ENCODE measurements around the gene GPR83.
"Not testable (repeated sequence)": the region's sequence is repeated elsewhere in the genome, so short reads cannot be mapped to it uniquely, and the experiment has no call there.

GPR83 gene

DNA sequence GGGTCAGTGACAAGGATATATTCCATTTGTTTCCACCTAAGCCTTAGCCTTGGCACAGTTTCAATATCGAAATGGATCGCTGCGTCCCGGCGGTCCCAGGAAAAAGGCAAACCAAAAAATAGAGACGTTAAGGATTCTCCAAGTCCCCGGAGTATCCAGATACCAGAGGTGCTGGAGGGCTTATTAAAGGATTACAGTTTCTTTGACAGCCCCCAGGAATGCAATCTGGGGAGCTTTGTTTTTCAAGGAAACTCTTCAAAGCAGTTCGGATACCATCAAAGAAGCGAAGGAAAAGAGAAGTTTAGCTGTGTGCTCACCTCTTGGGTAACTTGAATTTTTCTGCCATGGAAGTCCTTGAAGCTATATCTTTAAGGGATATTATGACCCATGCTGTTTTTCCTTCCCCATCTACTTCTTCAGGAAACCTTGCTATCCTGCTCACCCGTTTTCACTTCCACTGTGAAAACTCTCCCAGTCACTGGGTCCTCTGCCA is 600 bp upstream of the GPR83 start:
- Mint-ChIP-seq H3K36me3 (ENCODE audit: low read depth) (no peaks in the 10 kb centered on the region), H3K9me3 (no peaks in the 10 kb centered on the region), H3K27ac (no peak overlapping the region), H3K27me3 (ENCODE audit: low read depth) (peaks cover 42% of the 10 kb centered on the region), H3K4me1 (ENCODE audit: low read depth) (peaks cover 5% of the 10 kb centered on the region), H3K4me3 (no peak overlapping the region)

DNA sequence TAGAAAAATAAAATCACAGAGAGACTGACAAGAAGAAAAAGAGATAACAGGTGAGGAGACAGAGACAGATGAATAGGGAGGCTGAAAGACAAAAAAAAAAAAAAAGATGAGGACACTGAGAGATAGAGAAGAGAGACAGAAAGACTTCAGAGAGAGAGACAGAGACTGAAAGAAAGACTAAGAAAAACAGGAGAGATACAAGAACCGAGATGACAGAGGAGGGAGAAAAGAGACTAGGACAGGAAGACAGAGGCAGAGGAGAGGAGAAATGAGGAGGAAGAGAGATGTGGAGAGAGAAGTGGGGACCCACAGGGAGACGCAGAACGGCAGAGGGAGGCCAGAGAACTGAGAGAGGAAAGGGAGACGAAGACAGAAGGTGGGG is 771 bp downstream of the GPR83 start:
- Mint-ChIP-seq H3K4me1 (ENCODE audit: low read depth) (peaks cover 5% of the 10 kb centered on the region), H3K27ac (no peak overlapping the region), H3K36me3 (ENCODE audit: low read depth) (no peaks in the 10 kb centered on the region), H3K27me3 (ENCODE audit: low read depth) (peaks cover 42% of the 10 kb centered on the region), H3K9me3 (no peaks in the 10 kb centered on the region), H3K4me3 (peak overlapping the region; percentile 20)

DNA sequence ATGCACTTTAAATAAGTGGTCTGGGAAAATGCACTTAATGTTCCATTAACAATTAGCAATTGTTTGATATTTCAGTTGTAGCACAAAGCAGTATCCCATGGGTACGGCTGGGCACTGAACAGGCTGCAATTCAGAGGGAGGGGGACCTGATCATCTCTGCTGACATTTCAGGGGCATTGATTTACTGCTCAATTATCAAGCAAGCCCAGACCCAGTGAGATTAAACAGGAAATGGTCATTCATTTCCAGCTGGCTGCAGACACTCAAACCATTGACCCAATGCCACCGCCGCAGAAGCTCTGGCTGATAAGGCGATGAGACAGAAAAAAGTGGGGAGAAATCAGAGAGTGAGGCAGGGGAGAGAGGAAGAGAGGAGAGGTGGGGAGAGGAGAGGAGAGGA is 1.2 kb downstream of the GPR83 start:
- H3K27ac Mint-ChIP-seq = no peak overlapping the region
- H3K36me3 Mint-ChIP-seq (ENCODE audit: low read depth) = no peaks in the 10 kb centered on the region
- H3K4me3 Mint-ChIP-seq = no peak overlapping the region
- peaks cover 5% of the 10 kb centered on the region for H3K4me1 Mint-ChIP-seq (ENCODE audit: low read depth)
- H3K27me3 Mint-ChIP-seq (ENCODE audit: low read depth) = peaks cover 42% of the 10 kb centered on the region
- H3K9me3 Mint-ChIP-seq = no peaks in the 10 kb centered on the region

DNA sequence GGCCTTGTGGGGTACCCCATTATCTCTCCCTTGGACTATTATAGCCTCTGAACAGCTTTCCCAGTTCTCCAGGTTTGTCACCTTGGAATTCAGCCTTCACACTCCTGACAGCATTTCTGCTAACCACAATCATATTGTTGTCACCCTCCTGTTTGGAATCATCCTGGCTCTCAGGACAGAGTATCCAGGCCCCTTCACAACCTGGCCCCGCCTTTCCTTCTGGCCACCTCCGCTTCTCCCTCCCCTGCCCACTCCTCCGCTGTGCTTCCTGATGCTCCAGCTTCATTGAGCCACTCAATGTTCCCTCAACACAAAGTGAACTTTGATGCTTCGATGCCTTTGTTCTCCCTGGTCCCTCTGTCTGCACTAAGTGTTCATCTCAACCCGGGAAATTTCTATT is 3.1 kb downstream of the GPR83 start:
- Mint-ChIP-seq H3K4me3 (no peak overlapping the region), H3K9me3 (no peaks in the 10 kb centered on the region), H3K27ac (no peak overlapping the region), H3K4me1 (ENCODE audit: low read depth) (peaks cover 5% of the 10 kb centered on the region), H3K27me3 (ENCODE audit: low read depth) (peaks cover 40% of the 10 kb centered on the region), H3K36me3 (ENCODE audit: low read depth) (no peaks in the 10 kb centered on the region)

DNA sequence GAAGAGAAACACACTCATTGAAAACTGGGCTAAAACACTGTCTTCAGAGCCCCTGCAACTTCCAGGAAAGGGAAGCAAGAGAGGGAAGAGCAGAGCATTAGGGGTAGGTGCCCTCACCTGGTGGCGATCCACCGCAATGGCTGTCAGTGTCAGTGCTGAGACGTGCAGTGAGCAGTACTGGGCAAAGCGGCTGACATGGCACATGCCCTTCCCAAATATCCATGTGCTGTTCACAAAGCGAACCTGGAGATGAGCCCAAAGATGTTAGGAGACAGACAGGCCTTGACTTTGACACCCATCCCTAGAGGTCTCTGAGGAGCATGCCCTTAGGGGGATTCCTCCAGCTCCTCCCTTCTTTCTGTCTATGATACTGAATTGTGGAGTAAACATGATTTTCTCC is 4.9 kb downstream of the GPR83 start:
- H3K27ac Mint-ChIP-seq = no peak overlapping the region

DNA sequence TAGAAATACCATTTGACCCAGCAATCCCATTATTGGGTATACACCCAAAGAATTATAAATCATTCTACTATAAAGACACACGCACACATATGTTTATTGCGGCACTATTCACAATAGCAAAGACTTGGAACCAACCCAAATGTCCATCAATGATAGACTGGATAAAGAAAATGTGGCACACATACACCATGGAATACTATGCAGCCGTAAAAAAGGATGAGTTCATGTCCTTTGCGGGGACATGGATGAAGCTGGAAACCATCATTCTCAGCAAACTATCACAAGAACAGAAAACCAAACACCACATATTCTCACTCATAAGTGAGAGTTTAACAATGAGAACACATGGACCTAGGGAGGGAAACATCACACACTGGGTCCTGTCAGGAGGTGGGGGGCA is 9.3 kb downstream of the GPR83 start:
- not testable (repeated sequence) for H3K27me3 Mint-ChIP-seq (ENCODE audit: low read depth); H3K9me3 Mint-ChIP-seq; H3K4me3 Mint-ChIP-seq; H3K4me1 Mint-ChIP-seq (ENCODE audit: low read depth); H3K27ac Mint-ChIP-seq; H3K36me3 Mint-ChIP-seq (ENCODE audit: low read depth)

More for the DNA sequence above, 4.9 kb downstream of the GPR83 start:
- H3K4me1 Mint-ChIP-seq (ENCODE audit: low read depth) = peaks cover 5% of the 10 kb centered on the region
- H3K27me3 Mint-ChIP-seq (ENCODE audit: low read depth) = peaks cover 28% of the 10 kb centered on the region
- H3K36me3 Mint-ChIP-seq (ENCODE audit: low read depth) = no peaks in the 10 kb centered on the region
- H3K9me3 Mint-ChIP-seq = no peaks in the 10 kb centered on the region
- no peak overlapping the region for H3K4me3 Mint-ChIP-seq

DNA sequence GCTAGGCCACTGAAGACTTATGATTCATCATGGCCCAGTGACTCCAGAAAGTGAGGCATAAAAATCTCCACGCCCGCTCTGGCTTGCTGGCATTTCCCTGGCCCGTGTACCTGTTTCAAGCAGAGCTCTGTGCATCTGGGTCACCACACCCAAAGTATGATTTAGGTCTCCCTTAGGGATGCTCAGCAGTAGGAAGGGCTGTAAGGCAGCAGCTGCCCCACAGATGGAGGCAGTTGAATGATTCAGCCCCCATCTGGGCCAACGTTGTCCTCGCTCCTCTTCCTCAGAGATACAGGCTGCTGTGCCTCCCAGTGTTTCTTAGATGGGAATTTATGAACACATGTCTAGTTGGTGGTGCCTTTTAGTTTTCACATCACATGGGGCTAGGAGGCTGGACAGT is 21.6 kb downstream of the GPR83 start:
- no peak overlapping the region for H3K4me3 Mint-ChIP-seq
- H3K4me1 Mint-ChIP-seq (ENCODE audit: low read depth) = no peaks in the 10 kb centered on the region

DNA sequence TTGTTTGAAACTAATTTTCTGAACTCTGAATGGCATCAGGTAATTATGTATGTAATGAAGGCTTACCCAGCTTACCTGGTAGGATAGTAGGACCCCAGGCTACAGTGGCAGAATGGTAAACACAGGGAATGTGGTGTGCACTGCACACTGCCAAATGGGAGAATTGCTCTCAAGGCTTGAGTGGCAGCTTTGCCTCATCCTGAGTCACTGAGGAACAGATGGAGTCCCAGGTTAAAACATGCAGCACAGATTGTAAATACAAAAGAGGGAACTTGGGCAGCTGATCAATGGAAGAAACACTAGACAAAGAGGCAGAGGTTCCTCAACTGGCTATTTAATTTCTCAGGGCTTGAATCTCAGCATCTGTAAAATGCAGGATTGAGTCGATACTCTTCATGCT is 24.4 kb downstream of the GPR83 start:
- H3K4me1 Mint-ChIP-seq (ENCODE audit: low read depth) = no peaks in the 10 kb centered on the region
- no peaks in the 10 kb centered on the region for H3K9me3 Mint-ChIP-seq
- no peak overlapping the region for H3K27ac Mint-ChIP-seq
- H3K27me3 Mint-ChIP-seq (ENCODE audit: low read depth) = no peaks in the 10 kb centered on the region
- no peak overlapping the region for H3K4me3 Mint-ChIP-seq
- H3K36me3 Mint-ChIP-seq (ENCODE audit: low read depth) = no peaks in the 10 kb centered on the region

More for the DNA sequence above, 21.6 kb downstream of the GPR83 start:
- Mint-ChIP-seq H3K36me3 (ENCODE audit: low read depth) (no peaks in the 10 kb centered on the region), H3K27me3 (ENCODE audit: low read depth) (no peaks in the 10 kb centered on the region), H3K27ac (no peak overlapping the region), H3K9me3 (no peaks in the 10 kb centered on the region)

DNA sequence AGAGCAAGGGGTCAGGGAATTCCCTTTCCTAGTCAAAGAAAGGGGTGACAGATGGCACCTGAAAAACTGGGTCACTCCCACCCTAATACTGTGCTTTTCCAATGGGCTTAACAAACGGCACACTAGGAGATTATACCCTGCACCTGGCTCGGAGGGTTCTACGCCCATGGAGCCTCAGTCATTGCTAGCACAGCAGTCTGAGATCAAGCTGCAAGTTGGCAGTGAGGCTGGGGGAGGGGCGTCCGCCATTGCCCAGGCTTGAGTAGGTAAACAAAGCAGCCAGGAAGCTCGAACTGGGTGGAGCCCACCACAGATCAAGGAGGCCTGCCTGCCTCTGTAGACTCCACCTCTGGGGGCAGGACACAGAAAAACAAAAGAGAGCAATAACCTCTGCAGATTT is 30.6 kb downstream of the GPR83 start:
- H3K4me3 Mint-ChIP-seq; H3K4me1 Mint-ChIP-seq (ENCODE audit: low read depth); H3K9me3 Mint-ChIP-seq; H3K27me3 Mint-ChIP-seq (ENCODE audit: low read depth); H3K27ac Mint-ChIP-seq; H3K36me3 Mint-ChIP-seq (ENCODE audit: low read depth): not testable (repeated sequence)

DNA sequence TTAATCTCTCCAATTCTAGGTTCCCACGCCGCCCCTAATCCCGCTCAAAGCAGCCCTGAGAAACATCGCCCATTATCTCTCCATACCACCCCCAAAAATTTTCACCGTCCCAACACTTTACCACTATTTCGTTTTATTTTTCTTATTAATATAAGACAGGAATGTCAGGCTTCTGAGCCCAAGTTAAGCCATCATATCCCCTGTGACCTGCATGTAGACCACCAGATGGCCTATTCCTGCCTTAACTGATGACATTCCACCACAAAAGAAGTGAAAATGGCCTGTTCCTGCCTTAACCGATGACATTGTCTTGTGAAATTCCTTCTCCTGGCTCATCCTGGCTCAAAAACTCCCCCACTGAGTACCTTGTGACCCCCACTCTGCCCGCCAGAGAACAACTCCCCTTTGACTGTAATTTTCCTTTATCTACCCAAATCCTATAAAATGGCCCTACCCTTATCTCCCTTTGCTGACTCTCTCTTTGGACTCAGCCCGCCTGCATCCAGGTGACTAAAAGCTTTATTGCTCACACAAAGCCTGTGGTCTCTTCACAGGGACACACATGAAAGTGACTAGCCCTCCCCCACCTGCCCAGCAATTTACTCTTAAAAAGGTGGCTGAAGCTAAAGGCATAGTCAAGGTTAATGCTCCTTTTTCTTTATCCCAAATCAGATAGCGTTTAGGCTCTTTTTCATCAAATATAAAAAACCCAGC is 50.2 kb downstream of the GPR83 start:
- not testable (repeated sequence) for H3K9me3 Mint-ChIP-seq; H3K36me3 Mint-ChIP-seq (ENCODE audit: low read depth); H3K27me3 Mint-ChIP-seq (ENCODE audit: low read depth); H3K27ac Mint-ChIP-seq; H3K4me1 Mint-ChIP-seq (ENCODE audit: low read depth); H3K4me3 Mint-ChIP-seq

DNA sequence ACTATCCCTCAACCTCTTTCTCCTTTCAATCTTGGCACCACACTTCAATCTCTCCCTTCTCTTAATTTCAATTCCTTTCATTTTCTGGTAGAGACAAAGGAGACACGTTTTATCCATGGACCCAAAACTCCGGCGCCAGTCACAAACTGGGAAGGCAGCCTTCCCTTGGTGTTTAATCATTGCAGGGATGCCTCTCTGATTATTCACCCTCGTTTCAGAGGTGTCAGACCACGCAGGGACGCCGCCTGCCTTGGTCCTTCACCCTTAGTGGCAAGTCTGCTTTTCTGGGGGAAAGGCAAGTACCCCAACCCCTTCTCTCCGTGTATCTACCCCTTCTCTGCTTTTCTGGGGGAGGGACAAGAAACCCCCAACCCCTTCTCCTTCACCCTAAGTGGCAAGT is 54.9 kb downstream of the GPR83 start:
- not testable (repeated sequence) for H3K4me3 Mint-ChIP-seq; H3K27ac Mint-ChIP-seq; H3K9me3 Mint-ChIP-seq; H3K36me3 Mint-ChIP-seq (ENCODE audit: low read depth); H3K4me1 Mint-ChIP-seq (ENCODE audit: low read depth); H3K27me3 Mint-ChIP-seq (ENCODE audit: low read depth)

DNA sequence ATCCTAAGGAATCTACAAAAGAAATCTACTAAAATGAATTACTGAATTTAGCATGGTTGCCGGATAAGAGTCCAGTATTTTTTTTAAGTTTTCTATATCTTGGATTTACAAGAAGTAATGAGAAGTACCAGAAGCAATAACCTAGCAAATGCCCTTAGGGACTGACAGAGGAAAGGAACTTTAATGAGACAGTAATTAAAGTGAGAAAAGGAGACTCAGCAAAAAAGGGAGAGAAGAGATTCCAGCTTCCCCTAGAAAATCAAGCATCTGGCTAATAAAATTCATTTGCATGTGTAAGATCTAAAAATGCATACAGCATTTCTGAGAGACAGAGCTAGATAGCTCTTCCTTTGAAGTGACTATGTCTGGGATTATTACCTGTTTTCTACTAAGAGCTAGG is 57.7 kb downstream of the GPR83 start:
- H3K36me3 Mint-ChIP-seq (ENCODE audit: low read depth) = no peaks in the 10 kb centered on the region
- no peaks in the 10 kb centered on the region for H3K9me3 Mint-ChIP-seq
- H3K4me3 Mint-ChIP-seq = no peak overlapping the region
- no peak overlapping the region for H3K27ac Mint-ChIP-seq
- H3K4me1 Mint-ChIP-seq (ENCODE audit: low read depth) = no peaks in the 10 kb centered on the region
- peaks cover 5% of the 10 kb centered on the region for H3K27me3 Mint-ChIP-seq (ENCODE audit: low read depth)

DNA sequence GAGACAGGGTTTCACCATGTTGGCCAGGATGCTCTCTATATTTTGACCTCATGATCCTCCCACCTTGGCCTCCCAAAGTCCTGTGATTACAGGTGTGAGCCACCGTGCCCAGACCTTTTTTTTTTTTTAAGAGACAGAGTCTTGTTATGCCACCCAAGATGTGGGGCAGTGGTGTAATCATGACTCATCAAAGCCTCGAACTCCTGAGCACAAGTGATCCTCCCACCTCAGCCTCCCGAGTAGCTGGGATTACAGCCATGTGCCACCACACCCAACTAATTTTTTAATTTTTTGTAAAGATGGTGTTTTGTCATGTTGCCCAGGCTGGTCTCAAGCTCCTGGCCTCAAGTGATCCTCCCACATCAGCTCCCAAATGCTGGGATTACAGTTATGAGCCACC is 59.0 kb downstream of the GPR83 start:
- H3K27ac Mint-ChIP-seq = no peak overlapping the region
- peaks cover 5% of the 10 kb centered on the region for H3K27me3 Mint-ChIP-seq (ENCODE audit: low read depth)
- no peaks in the 10 kb centered on the region for H3K9me3 Mint-ChIP-seq
- no peak overlapping the region for H3K4me3 Mint-ChIP-seq
- H3K4me1 Mint-ChIP-seq (ENCODE audit: low read depth) = no peaks in the 10 kb centered on the region
- H3K36me3 Mint-ChIP-seq (ENCODE audit: low read depth) = no peaks in the 10 kb centered on the region

DNA sequence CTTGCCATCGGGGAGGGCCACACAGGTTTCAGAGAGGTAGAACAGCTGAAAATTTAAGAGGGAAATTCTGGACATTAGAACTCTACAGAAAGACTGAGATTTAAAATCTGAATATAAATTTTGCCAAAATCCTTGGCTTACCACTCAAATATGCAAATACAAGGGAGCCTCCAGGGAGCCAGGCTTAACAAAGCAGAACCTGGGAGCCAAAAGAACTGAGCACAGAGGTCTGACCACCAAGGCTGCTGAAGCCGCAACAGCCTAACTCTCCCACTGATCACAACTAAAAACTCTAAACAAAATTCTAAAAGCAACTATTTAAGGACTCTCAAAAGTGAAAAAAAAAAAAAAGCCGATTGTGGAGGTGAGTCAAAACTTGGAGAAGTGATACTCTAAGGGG is 62.6 kb downstream of the GPR83 start:
- H3K36me3 Mint-ChIP-seq (ENCODE audit: low read depth) = no peaks in the 10 kb centered on the region
- no peak overlapping the region for H3K27ac Mint-ChIP-seq
- H3K4me3 Mint-ChIP-seq = no peak overlapping the region
- H3K27me3 Mint-ChIP-seq (ENCODE audit: low read depth) = no peaks in the 10 kb centered on the region
- no peaks in the 10 kb centered on the region for H3K4me1 Mint-ChIP-seq (ENCODE audit: low read depth)
- no peaks in the 10 kb centered on the region for H3K9me3 Mint-ChIP-seq

DNA sequence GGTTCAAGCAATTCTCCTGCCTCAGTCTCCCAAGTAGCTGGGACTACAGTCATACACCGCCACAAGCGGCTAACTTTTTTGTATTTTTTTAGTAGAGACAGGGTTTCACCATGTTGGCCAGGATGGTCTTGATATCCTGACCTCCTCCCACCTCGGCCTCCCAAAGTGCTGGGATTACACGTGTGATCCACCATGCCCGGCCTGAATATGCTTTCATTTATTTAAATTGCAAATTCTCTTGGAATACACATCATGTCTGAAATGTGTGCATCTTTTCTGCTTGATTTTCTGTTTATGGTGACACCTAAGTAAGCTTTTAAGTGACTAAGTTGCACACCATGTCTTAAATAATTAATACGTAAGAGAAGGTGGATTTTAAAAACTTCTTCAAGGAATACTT is 65.2 kb downstream of the GPR83 start:
- no peaks in the 10 kb centered on the region for H3K4me1 Mint-ChIP-seq (ENCODE audit: low read depth)
- no peak overlapping the region for H3K27ac Mint-ChIP-seq
- no peaks in the 10 kb centered on the region for H3K36me3 Mint-ChIP-seq (ENCODE audit: low read depth)
- no peaks in the 10 kb centered on the region for H3K27me3 Mint-ChIP-seq (ENCODE audit: low read depth)
- no peaks in the 10 kb centered on the region for H3K9me3 Mint-ChIP-seq
- no peak overlapping the region for H3K4me3 Mint-ChIP-seq

DNA sequence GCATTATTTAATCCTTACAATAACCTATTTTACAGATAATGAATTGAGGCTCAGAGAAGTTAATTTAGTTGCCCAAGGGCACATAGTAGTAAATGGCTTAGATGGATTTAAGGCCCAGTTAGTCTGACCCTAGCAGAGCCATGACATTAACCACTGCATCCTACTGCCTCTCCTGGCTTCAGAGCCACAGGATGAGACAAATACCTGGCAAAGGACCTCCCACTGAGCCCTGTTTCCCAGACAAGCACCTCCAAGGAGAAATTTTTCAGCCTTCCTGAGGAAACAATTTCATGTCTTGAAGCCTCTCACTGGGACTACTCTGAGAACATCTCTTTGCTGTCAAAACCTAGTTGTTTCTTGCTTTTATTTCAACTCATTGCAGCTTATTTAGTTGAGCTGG is 68.4 kb downstream of the GPR83 start:
- H3K27me3 Mint-ChIP-seq (ENCODE audit: low read depth) = no peaks in the 10 kb centered on the region
- no peaks in the 10 kb centered on the region for H3K9me3 Mint-ChIP-seq
- H3K27ac Mint-ChIP-seq = no peak overlapping the region
- H3K36me3 Mint-ChIP-seq (ENCODE audit: low read depth) = no peaks in the 10 kb centered on the region
- no peak overlapping the region for H3K4me3 Mint-ChIP-seq
- no peaks in the 10 kb centered on the region for H3K4me1 Mint-ChIP-seq (ENCODE audit: low read depth)

Data from T-helper 1 cell treated with Interleukin-12 subunit alpha and Interleukin-12 subunit beta and Interleukin-4 antibody, amounts not matched to agents 30 μg/mL and 1 μg/mL, for 36 hours (primary cell).